Caco-2 (cell line): ENCODE results near the gene DNAJB4. TPM values are rescaled to one million over a fixed set of nuclear protein-coding genes. Genes with fewer than 3 reads are reported as not detected.

Experiments
- BruUV-seq: library from RNA; stranded (reverse); fragments of 400-500 nt; replicated peaks from 2 replicates; lab custom pipeline; 2021; lab: Mats Ljungman, UMichigan
- CTCF ChIA-PET: fragments of 300-600 bp; sonication (Branson Sonifier 250); formaldehyde crosslinking; loops from one replicate; lab custom pipeline; 2022; ENCODE audit warnings: antibody characterized with exemption; lab: Charles Lee
- POLR2A ChIA-PET: fragments of 300-600 bp; sonication (Branson Sonifier 250); formaldehyde crosslinking; loops from one replicate; lab custom pipeline; 2022; ENCODE audit warnings: antibody characterized with exemption; lab: Charles Lee
- DNase-seq, 2 experiments: peaks; one replicate each; pipeline versions ENCODE4 v3.0.0 to v3.0.0-alpha.2; 2020 to 2022
- H3K27me3 ChIP-seq: replicated peaks from 2 replicates; pipeline ENCODE4 v1.6.0; 2011; ENCODE audit warnings: low read length; ENCODE audit not compliant: control insufficient read depth, insufficient read depth
- H3K36me3 ChIP-seq: 2 replicates; pipeline ENCODE4 v1.5.1; 2011; ENCODE audit warnings: low read length; ENCODE audit not compliant: control insufficient read depth, insufficient read depth
- H3K4me1 ChIP-seq: fragments of 250-450 bp; sonication (Bioruptor Pico); 2 replicates; pipeline ENCODE4 v1.5.1; 2020; ENCODE audit warnings: mild to moderate bottlenecking
- H3K4me3 ChIP-seq: 2 replicates; pipeline ENCODE4 v1.5.1; 2011; ENCODE audit warnings: low read depth, mild to moderate bottlenecking, control low read depth, low read length
- H3K9me3 ChIP-seq: fragments of 250-450 bp; sonication (Bioruptor Pico); 2 replicates; pipeline ENCODE4 v1.5.1; 2020; ENCODE audit warnings: mild to moderate bottlenecking, moderate library complexity
- H3K27ac Mint-ChIP-seq: one replicate; pipeline ENCODE4 v1.8.0; 2022; ENCODE audit warnings: mixed read lengths; ENCODE audit not compliant: unreplicated experiment
- H3K27me3 Mint-ChIP-seq: one replicate; pipeline ENCODE4 v1.8.0; 2022; ENCODE audit warnings: mixed read lengths; ENCODE audit not compliant: insufficient read depth, unreplicated experiment
- H3K36me3 Mint-ChIP-seq: one replicate; pipeline ENCODE4 v1.8.0; 2022; ENCODE audit warnings: mild to moderate bottlenecking, mixed read lengths; ENCODE audit not compliant: insufficient read depth, unreplicated experiment
- H3K4me1 Mint-ChIP-seq: one replicate; pipeline ENCODE4 v1.8.0; 2022; ENCODE audit warnings: low read depth, mixed read lengths; ENCODE audit not compliant: unreplicated experiment
- H3K4me3 Mint-ChIP-seq: one replicate; pipeline ENCODE4 v1.8.0; 2022; ENCODE audit warnings: mild to moderate bottlenecking, moderate library complexity, mixed read lengths; ENCODE audit not compliant: unreplicated experiment
- H3K9me3 Mint-ChIP-seq: one replicate; pipeline ENCODE4 v1.8.0; 2022; ENCODE audit warnings: mixed read lengths; ENCODE audit not compliant: unreplicated experiment
- intact Hi-C: fragments of 100-400 bp; cut with micrococcal nuclease; formaldehyde crosslinking; loops from one replicate; pipeline ENCODE4 v1.10.0; 2022; ENCODE audit not compliant: unreplicated experiment
- total RNA-seq: library from RNA; stranded (reverse); gene quantifications from 2 replicates; pipeline ENCODE4 v1.2.3, GENCODE V29; 2022
- TF ChIP-seq, protein P1 (sequence below), 2 experiments: fragments of 200-600 bp in 1 of 2; IDR thresholded peaks; 1 replicate in 1 of 2; 2 replicates in 1 of 2; pipeline versions ENCODE4 v1.5.1 to v1.8.0; 2011 to 2022; ENCODE audit warnings: antibody characterized with exemption in 1 of 2, control low read depth in 1 of 2, inconsistent platforms in 1 of 2, low read depth in 1 of 2, low read length in 1 of 2, mild to moderate bottlenecking in 1 of 2, moderate library complexity in 1 of 2; ENCODE audit not compliant: insufficient read depth in 1 of 2, severe bottlenecking in 1 of 2, unreplicated experiment in 1 of 2

The DNAJB4 gene
- total RNA-seq, 1 experiment from 2014 or later = 6.5 TPM

DNA sequence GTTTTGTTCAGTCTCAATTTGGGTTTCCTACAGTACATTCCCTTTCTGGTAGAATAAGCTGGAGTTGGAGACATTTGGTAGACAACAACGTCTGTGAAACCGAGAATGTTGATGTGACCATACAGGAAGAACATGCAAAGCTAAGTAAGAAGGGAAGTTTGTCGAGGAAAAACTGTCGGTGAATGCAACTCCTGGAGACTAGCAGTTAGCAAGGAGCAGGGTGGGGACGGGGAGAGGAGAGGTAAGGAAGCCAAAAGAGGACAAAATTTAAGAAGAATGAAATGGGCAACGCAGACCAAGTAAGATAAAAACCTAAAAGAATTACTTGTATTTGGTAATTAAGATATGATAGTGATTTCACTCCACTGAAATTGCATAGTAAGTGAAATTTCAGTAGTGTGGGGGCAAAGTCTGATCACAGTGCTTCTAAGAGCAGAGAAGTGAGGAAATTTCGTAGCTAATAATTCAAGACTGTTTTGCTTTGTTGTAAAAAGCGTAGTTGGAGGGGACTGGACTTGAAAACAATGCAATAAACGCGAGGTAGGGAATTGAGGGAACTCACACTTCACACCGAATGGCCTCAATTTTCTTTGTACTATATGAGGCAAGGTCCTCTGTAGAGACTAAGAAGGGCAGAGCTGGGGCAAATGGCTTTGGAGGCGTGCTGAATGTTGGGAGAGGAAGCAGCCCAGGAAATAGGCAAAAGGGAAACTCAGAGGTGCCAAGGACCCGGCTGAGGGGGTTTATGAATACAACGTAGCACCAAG lies 40.2 kb downstream of the DNAJB4 start:
- Histone ChIP-seq H3K4me1 (0 out of 2 replicates have a peak, but pooled peaks cover 3% of the 10 kb centered on the region), H3K36me3 (no peaks in the 10 kb centered on the region), H3K9me3 (no peaks in the 10 kb centered on the region), H3K4me3 (no peak overlapping the region; the same call in 1 of the 2 replicates), H3K27me3 (no peaks in the 10 kb centered on the region)
- H3K4me3 Mint-ChIP-seq = peak overlapping the region; percentile 77
- H3K27me3 Mint-ChIP-seq = no peaks in the 10 kb centered on the region
- DNase-seq = no peak
- peak overlapping the region; percentile 70 for H3K27ac Mint-ChIP-seq
- no TSS peak for BruUV-seq
- no peaks in the 10 kb centered on the region for H3K36me3 Mint-ChIP-seq
- TF ChIP-seq, protein P1, sequence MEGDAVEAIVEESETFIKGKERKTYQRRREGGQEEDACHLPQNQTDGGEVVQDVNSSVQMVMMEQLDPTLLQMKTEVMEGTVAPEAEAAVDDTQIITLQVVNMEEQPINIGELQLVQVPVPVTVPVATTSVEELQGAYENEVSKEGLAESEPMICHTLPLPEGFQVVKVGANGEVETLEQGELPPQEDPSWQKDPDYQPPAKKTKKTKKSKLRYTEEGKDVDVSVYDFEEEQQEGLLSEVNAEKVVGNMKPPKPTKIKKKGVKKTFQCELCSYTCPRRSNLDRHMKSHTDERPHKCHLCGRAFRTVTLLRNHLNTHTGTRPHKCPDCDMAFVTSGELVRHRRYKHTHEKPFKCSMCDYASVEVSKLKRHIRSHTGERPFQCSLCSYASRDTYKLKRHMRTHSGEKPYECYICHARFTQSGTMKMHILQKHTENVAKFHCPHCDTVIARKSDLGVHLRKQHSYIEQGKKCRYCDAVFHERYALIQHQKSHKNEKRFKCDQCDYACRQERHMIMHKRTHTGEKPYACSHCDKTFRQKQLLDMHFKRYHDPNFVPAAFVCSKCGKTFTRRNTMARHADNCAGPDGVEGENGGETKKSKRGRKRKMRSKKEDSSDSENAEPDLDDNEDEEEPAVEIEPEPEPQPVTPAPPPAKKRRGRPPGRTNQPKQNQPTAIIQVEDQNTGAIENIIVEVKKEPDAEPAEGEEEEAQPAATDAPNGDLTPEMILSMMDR (IDR thresholded peaks at IDR 0.05; ENCODE audit: insufficient read depth in 1 of 2, low read depth in 1 of 2, low read length in 1 of 2, severe bottlenecking in 1 of 2, unreplicated experiment in 1 of 2) = no peak
- no peaks in the 10 kb centered on the region for H3K9me3 Mint-ChIP-seq
- ChIA-PET POLR2A (interaction anchor here (3.5 kb wide), 1 partner anchor 40 kb away, joined by 15 read pairs; the partner anchor contains the start of gene DNAJB4), CTCF (no interaction called here)
- intact Hi-C loops = loop anchor here (1.0 to 5.0 kb wide), 2 partner anchors 41 to 68 kb away; partner anchors contain the start of genes DNAJB4 and FUBP1
- H3K4me1 Mint-ChIP-seq = peaks cover 7% of the 10 kb centered on the region

DNA sequence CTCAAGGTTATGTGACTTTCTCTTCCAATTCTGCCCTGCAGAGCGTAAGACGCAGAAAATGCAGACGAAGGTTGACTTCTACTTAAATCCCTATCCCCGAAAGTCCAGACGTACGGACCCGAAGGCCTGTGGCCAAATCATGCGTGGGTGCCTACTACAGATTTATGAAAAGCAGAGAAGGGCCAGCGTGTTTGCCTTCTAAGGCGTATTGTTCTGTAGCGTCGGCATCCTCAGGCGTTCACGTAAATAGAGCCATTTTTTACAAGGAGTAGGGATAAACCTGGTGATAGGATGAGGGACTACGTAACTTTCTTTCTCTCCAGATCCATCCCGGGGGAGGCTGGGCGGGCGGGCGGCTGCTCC lies 40.8 kb downstream of the DNAJB4 start:
- intact Hi-C loops = loop anchor here (1.0 to 5.0 kb wide), 2 partner anchors 41 to 68 kb away; partner anchors contain the start of genes DNAJB4 and FUBP1
- POLR2A ChIA-PET = interaction anchor here (3.5 kb wide), 1 partner anchor 41 kb away, joined by 15 read pairs; the partner anchor contains the start of gene DNAJB4
- H3K4me1 ChIP-seq = 0 out of 2 replicates have a peak, but pooled peaks cover 3% of the 10 kb centered on the region
- no peaks in the 10 kb centered on the region for H3K9me3 Mint-ChIP-seq
- peak overlapping the region; percentile 70 for H3K27ac Mint-ChIP-seq
- H3K36me3 ChIP-seq = no peaks in the 10 kb centered on the region
- no peak for DNase-seq
- H3K4me3 Mint-ChIP-seq = peak overlapping the region; percentile 77
- CTCF ChIA-PET = no interaction called here
- TF ChIP-seq, protein P1 (IDR thresholded peaks at IDR 0.05; ENCODE audit: insufficient read depth in 1 of 2, low read depth in 1 of 2, low read length in 1 of 2, severe bottlenecking in 1 of 2, unreplicated experiment in 1 of 2) = no peak
- H3K27me3 Mint-ChIP-seq = no peaks in the 10 kb centered on the region
- no peaks in the 10 kb centered on the region for H3K9me3 ChIP-seq
- H3K4me1 Mint-ChIP-seq = peaks cover 7% of the 10 kb centered on the region
- no peaks in the 10 kb centered on the region for H3K27me3 ChIP-seq
- no peaks in the 10 kb centered on the region for H3K36me3 Mint-ChIP-seq
- TSS peak; percentile 45 for BruUV-seq
- peak overlapping the region; percentile 82 for H3K4me3 ChIP-seq

DNA sequence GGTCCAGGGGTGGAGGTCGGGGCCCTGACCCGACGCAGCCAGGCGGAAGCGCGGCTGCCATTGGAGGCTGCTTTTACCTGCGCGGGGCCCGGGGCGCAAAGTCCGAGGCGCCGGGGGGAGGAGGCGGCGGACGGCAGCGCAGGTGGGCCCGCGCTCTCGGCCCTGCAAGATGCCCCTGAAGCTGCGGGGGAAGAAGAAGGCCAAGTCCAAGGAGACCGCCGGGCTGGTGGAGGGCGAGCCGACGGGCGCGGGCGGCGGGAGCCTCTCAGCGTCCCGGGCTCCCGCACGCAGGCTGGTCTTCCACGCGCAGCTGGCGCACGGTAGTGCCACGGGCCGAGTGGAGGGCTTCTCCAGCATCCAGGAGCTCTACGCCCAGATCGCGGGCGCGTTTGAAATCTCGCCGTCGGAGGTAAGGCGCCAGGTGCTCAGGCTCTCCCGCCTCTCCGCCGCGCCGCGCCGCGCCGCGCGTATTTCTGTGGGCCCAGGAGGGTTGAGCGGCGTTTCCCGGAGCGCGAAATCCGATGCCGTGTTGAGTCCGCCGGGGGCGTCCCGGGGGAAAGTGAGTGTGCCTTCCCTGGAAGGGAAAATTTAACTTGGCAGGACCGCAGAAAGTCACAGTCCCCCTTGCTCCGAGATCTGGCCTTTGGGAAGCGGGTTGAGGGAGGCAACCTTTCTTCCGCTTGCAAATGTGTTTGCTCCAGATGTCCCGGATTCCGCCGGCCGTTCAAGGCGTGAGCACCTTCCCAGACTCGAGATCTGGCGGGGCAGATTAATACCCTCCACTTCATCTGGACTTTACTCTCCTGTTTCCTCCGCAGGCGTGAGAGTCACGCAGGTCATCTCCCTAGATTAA lies 41.4 kb downstream of the DNAJB4 start, which contains the start of gene GIPC2:
GIPC2 (plus strand) TSS at position 41 of the 853 bp plus-strand sequence; CDS start at position 170, 129 bp downstream.
- H3K4me3 ChIP-seq = peak within 1 kb of the TSS; percentile 82
- DNase-seq = peak; percentile 58 to 62
- TF ChIP-seq, protein P1 (IDR thresholded peaks at IDR 0.05; ENCODE audit: insufficient read depth in 1 of 2, low read depth in 1 of 2, low read length in 1 of 2, severe bottlenecking in 1 of 2, unreplicated experiment in 1 of 2) = peak in 1 of 2 experiments; percentile 6
- no peaks in the 10 kb centered on the region for H3K9me3 ChIP-seq
- no peaks in the 10 kb centered on the region for H3K9me3 Mint-ChIP-seq
- H3K36me3 ChIP-seq = no peaks in the 10 kb centered on the region
- H3K27me3 ChIP-seq = no peaks in the 10 kb centered on the region
- ChIA-PET POLR2A (interaction anchor here (3.5 kb wide), 1 partner anchor 42 kb away, joined by 15 read pairs; the partner anchor contains the start of gene DNAJB4), CTCF (no interaction called here)
- 0 out of 2 replicates have a peak, but pooled peaks cover 3% of the 10 kb centered on the region for H3K4me1 ChIP-seq
- BruUV-seq = no TSS peak
- no peaks in the 10 kb centered on the region for H3K27me3 Mint-ChIP-seq
- peak within 1 kb of the TSS; percentile 70 for H3K27ac Mint-ChIP-seq
- intact Hi-C loops = loop anchor here (1.0 to 5.0 kb wide), 3 partner anchors 42 to 69 kb away; partner anchors contain the start of genes DNAJB4 and FUBP1
- H3K36me3 Mint-ChIP-seq = no peaks in the 10 kb centered on the region
- peak within 1 kb of the TSS; percentile 77 for H3K4me3 Mint-ChIP-seq
- peaks cover 7% of the 10 kb centered on the region for H3K4me1 Mint-ChIP-seq
